Right cardiac atrium (tissue), 5 donors: ENCODE measurements around the gene ZNF837. TPM values are rescaled to one million over a fixed set of nuclear protein-coding genes. Genes with fewer than 3 reads are reported as not detected.
A peak's percentile ranks its signal among the peaks of the same experiment; 100 is the strongest.

ENCODE experiments used
- ATAC-seq, 2 donors: fragments of 200-7000 bp; cut with Tn5 transposase; one replicate each; pipeline versions ENCODE4 v1.8.0 to v1.9.1; 2020; ENCODE audit warnings: moderate library complexity in 2 of 2, mild to moderate bottlenecking in 1 of 2
- DNase-seq, 3 donors: peaks; one replicate each; pipeline ENCODE4 v3.0.0-alpha.2; 2020
- H3K27ac ChIP-seq: one replicate; pipeline ENCODE4 v1.5.1; 2013; ENCODE audit warnings: mild to moderate bottlenecking, low read length, control low read depth, moderate library complexity
- H3K27me3 ChIP-seq: one replicate; pipeline ENCODE4 v1.6.1; 2013; ENCODE audit not compliant: control insufficient read depth, insufficient read depth
- H3K4me1 ChIP-seq: one replicate; pipeline ENCODE4 v1.6.1; 2013; ENCODE audit warnings: low read length; ENCODE audit not compliant: control insufficient read depth, insufficient read depth
- H3K4me3 ChIP-seq: one replicate; pipeline ENCODE4 v1.5.1; 2013; ENCODE audit warnings: low read length, control low read depth
- H3K9me3 ChIP-seq: one replicate; pipeline ENCODE4 v1.6.1; 2013; ENCODE audit warnings: low read length; ENCODE audit not compliant: control insufficient read depth
- WGBS: extraction: QIAGEN DNeasy Blood & Tissue Kit; methylation state at CpG from one replicate; pipeline ENCODE4 v1.1.7; 2013; 5-methylcytosine and 5-hydroxymethylcytosine counted together
- intact Hi-C, 4 donors: fragments of 100-400 bp; cut with DNase I; formaldehyde crosslinking; loops; one replicate each; pipeline versions ENCODE4 v1.11.0 to v1.14.0; 2022 to 2023
- polyA plus RNA-seq: library from polyadenylated mRNA; stranded (reverse); fragments of 200-250 nt; gene quantifications from one replicate; pipeline ENCODE4 v1.2.3, GENCODE V29; 2013
- total RNA-seq, 4 donors: library from RNA; stranded (reverse); fragmentation: NEBNext Ultra II Directional; extraction: Animal tissue kit (Norgen Biotek cat#: 25700); gene quantifications; one replicate each; pipeline ENCODE4 v1.2.1, GENCODE V29; 2021
- donor health status: healthy with polysubstance abuse.
- donor health status: DM: no; HTN: yes; CAD: no.
- donor health status: DM: no; HTN: no; CAD: no.
- donor health status: DM: no; HTN: yes; CAD: no; lungs with severe emphysema.
- donor health status: DM: yes; HTN: yes; CAD: no.

ZNF837 gene
- total and polyA plus RNA-seq, 5 donors: 0.33 to 0.82 (median 0.52) TPM

- intact Hi-C loops: no loop called here
- Histone ChIP-seq H3K4me3 (no peak overlapping the region), H3K9me3 (no peaks in the 10 kb centered on the region), H3K4me1 (no peaks in the 10 kb centered on the region), H3K27me3 (no peaks in the 10 kb centered on the region), H3K27ac (no peak overlapping the region)
- DNase-seq (no peak), ATAC-seq (no peak)
- 70% methylated on average over 5 of the region's 5 CpGs for WGBS
Observed at GRCh38 chr19:58345558-58345957, 35.3 kb downstream of the ZNF837 start.

- H3K4me1 ChIP-seq: no peaks in the 10 kb centered on the region
- H3K9me3 ChIP-seq: no peaks in the 10 kb centered on the region
- intact Hi-C loops: no loop called here
- H3K4me3 ChIP-seq: no peak overlapping the region
- H3K27me3 ChIP-seq: no peaks in the 10 kb centered on the region
- WGBS: 76% methylated on average over 30 of the region's 30 CpGs
- peak in 1 of 3 donors; percentile 37 for DNase-seq
- ATAC-seq: peak in 1 of 2 donors; percentile 26
- H3K27ac ChIP-seq: no peak overlapping the region
Observed at GRCh38 chr19:58338825-58339558, 41.8 kb downstream of the ZNF837 start.

GRCh38 chr19:58338336-58338735 lies 42.5 kb downstream of the ZNF837 start:
- no peak for DNase-seq
- Histone ChIP-seq H3K4me3 (no peak overlapping the region), H3K27ac (no peak overlapping the region), H3K9me3 (no peaks in the 10 kb centered on the region), H3K4me1 (no peaks in the 10 kb centered on the region), H3K27me3 (no peaks in the 10 kb centered on the region)
- WGBS: 99% methylated on average over 11 of the region's 11 CpGs
- intact Hi-C loops: no loop called here
- no peak for ATAC-seq

- DNase-seq (no peak), ATAC-seq (no peak)
- no peaks in the 10 kb centered on the region for H3K27me3 ChIP-seq
- no peaks in the 10 kb centered on the region for H3K9me3 ChIP-seq
- H3K4me1 ChIP-seq: no peaks in the 10 kb centered on the region
- intact Hi-C loops: no loop called here
- H3K4me3 ChIP-seq: no peak overlapping the region
- WGBS: 97% methylated on average over 4 of the region's 4 CpGs
- no peak overlapping the region for H3K27ac ChIP-seq
Observed at GRCh38 chr19:58336820-58337219, 44.0 kb downstream of the ZNF837 start.

- 98% methylated on average over 1 of the region's 1 CpG for WGBS
- no peaks in the 10 kb centered on the region for H3K9me3 ChIP-seq
- no peaks in the 10 kb centered on the region for H3K4me1 ChIP-seq
- DNase-seq (no peak), ATAC-seq (no peak)
- H3K27ac ChIP-seq: no peak overlapping the region
- no peaks in the 10 kb centered on the region for H3K27me3 ChIP-seq
- no peak overlapping the region for H3K4me3 ChIP-seq
- intact Hi-C loops: no loop called here
Observed at GRCh38 chr19:58336216-58336615, 44.6 kb downstream of the ZNF837 start.

GRCh38 chr19:58335630-58336029 lies 45.2 kb downstream of the ZNF837 start:
- ATAC-seq (no peak), DNase-seq (peak in 1 of 3 donors; percentile 53)
- WGBS: 87% methylated on average over 3 of the region's 3 CpGs
- Histone ChIP-seq H3K27ac (no peak overlapping the region), H3K4me1 (no peaks in the 10 kb centered on the region), H3K4me3 (no peak overlapping the region), H3K9me3 (no peaks in the 10 kb centered on the region), H3K27me3 (no peaks in the 10 kb centered on the region)
- intact Hi-C loops: no loop called here

- H3K4me1 ChIP-seq: no peaks in the 10 kb centered on the region
- H3K27ac ChIP-seq: no peak overlapping the region
- intact Hi-C loops: no loop called here
- ATAC-seq (no peak), DNase-seq (peak in 1 of 3 donors; percentile 44)
- no peaks in the 10 kb centered on the region for H3K27me3 ChIP-seq
- H3K9me3 ChIP-seq: no peaks in the 10 kb centered on the region
- no peak overlapping the region for H3K4me3 ChIP-seq
- 95% methylated on average over 19 of the region's 19 CpGs for WGBS
Observed at GRCh38 chr19:58334691-58335249, 46.1 kb downstream of the ZNF837 start.

GRCh38 chr19:58332697-58333096 lies 48.1 kb downstream of the ZNF837 start:
- no peak for DNase-seq
- H3K27me3 ChIP-seq: no peaks in the 10 kb centered on the region
- no peak overlapping the region for H3K27ac ChIP-seq
- no peak overlapping the region for H3K4me3 ChIP-seq
- no peaks in the 10 kb centered on the region for H3K9me3 ChIP-seq
- intact Hi-C loops: no loop called here
- H3K4me1 ChIP-seq: no peaks in the 10 kb centered on the region
- ATAC-seq: no peak
- WGBS: 88% methylated on average over 1 of the region's 1 CpG

GRCh38 chr19:58330458-58330857 lies 50.4 kb downstream of the ZNF837 start:
- intact Hi-C loops: no loop called here
- no peaks in the 10 kb centered on the region for H3K4me1 ChIP-seq
- H3K27ac ChIP-seq: no peak overlapping the region
- DNase-seq: no peak
- no peak overlapping the region for H3K4me3 ChIP-seq
- no peak for ATAC-seq
- no peaks in the 10 kb centered on the region for H3K9me3 ChIP-seq
- WGBS: 59% methylated on average over 4 of the region's 4 CpGs
- H3K27me3 ChIP-seq: no peaks in the 10 kb centered on the region

GRCh38 chr19:58328999-58329398 lies 51.8 kb downstream of the ZNF837 start:
- H3K4me1 ChIP-seq: no peaks in the 10 kb centered on the region
- DNase-seq (no peak), ATAC-seq (no peak)
- no peaks in the 10 kb centered on the region for H3K27me3 ChIP-seq
- intact Hi-C loops: no loop called here
- H3K9me3 ChIP-seq: no peaks in the 10 kb centered on the region
- 67% methylated on average over 10 of the region's 10 CpGs for WGBS
- H3K4me3 ChIP-seq: no peak overlapping the region
- H3K27ac ChIP-seq: no peak overlapping the region

GRCh38 chr19:58326914-58327726 lies 53.7 kb downstream of the ZNF837 start, which contains the start of gene ZSCAN22:
ZSCAN22 (plus strand) TSS chr19:58326994; CDS start chr19:58334803, 7,809 bp downstream.
- DNase-seq (peak; percentile 98 to 99 (median 98)), ATAC-seq (peak; percentile 98)
- intact Hi-C loops: no loop called here
- Histone ChIP-seq H3K27ac (peak within 1 kb of the TSS; percentile 83), H3K4me1 (no peaks in the 10 kb centered on the region), H3K9me3 (no peaks in the 10 kb centered on the region), H3K27me3 (no peaks in the 10 kb centered on the region), H3K4me3 (peak within 1 kb of the TSS; percentile 73)
- under 1% methylated on average over 62 of the region's 62 CpGs for WGBS
